Skeletal muscle satellite cell (primary cell): Measurements from ENCODE around the gene OR51B2.
"Not testable (repeated sequence)": the region's sequence is repeated elsewhere in the genome, so short reads cannot be mapped to it uniquely, and the experiment has no call there.

ENCODE experiments used
- H3K27me3 ChIP-seq: 2 replicates; pipeline ENCODE4 v1.7.0; 2013; ENCODE audit warnings: low read length; ENCODE audit not compliant: control insufficient read depth, insufficient read depth
- H3K36me3 ChIP-seq: 2 replicates; pipeline ENCODE4 v1.7.0; 2013; ENCODE audit warnings: mild to moderate bottlenecking, control low read depth, low read length; ENCODE audit not compliant: insufficient read depth
- H3K4me1 ChIP-seq: 2 replicates; pipeline ENCODE4 v1.7.0; 2013; ENCODE audit warnings: low read length; ENCODE audit not compliant: control insufficient read depth, insufficient read depth
- H3K4me2 ChIP-seq: 2 replicates; pipeline ENCODE4 v1.7.0; 2013; ENCODE audit warnings: mild to moderate bottlenecking, low read length
- H3K4me3 ChIP-seq: 2 replicates; pipeline ENCODE4 v1.7.0; 2013; ENCODE audit warnings: low read length
- H3K9ac ChIP-seq: 2 replicates; pipeline ENCODE4 v1.7.0; 2013; ENCODE audit warnings: mild to moderate bottlenecking, low read depth, low read length, moderate library complexity
- H3K9me3 ChIP-seq: replicated peaks from 2 replicates; pipeline ENCODE4 v1.7.0; 2013; ENCODE audit warnings: mild to moderate bottlenecking, control low read depth, low read length

OR51B2 gene

DNA sequence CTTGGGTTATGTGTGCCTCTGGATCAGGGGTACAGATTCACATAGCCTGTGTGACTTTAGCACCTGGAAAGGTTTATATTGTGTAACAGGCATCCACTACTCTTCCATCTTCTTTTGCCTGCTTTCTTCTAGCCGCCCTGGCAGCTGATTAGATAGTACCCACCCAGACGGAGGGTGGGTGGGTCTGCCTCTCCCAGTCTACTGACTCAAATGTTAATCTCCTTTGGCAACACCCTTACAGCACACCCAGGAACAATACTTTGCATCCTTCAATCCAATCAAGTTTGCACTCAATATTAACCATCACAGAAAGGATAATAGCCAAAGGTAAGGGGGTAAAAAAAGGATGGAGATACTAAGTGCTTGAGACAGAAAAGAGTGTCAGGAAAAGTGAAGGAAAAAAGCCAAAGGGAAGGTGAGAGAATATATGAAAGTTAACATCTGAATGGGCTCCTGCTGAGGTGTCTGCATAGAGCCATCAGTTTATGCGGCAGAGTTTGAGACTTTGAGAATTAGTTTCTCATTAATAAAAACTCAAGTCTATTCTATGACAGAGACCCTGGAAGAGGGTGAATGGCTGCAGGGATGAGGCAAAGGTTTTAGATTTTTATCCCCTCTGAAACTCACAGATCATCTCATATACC lies 24.6 kb upstream of the OR51B2 start:
- no peak overlapping the region for H3K4me3 ChIP-seq
- no peak overlapping the region for H3K9ac ChIP-seq
- H3K4me1 ChIP-seq, result no peaks in the 10 kb centered on the region
- H3K36me3 ChIP-seq, result no peaks in the 10 kb centered on the region
- no peaks in the 10 kb centered on the region for H3K27me3 ChIP-seq
- H3K9me3 ChIP-seq, result no peaks in the 10 kb centered on the region
- no peak overlapping the region for H3K4me2 ChIP-seq

DNA sequence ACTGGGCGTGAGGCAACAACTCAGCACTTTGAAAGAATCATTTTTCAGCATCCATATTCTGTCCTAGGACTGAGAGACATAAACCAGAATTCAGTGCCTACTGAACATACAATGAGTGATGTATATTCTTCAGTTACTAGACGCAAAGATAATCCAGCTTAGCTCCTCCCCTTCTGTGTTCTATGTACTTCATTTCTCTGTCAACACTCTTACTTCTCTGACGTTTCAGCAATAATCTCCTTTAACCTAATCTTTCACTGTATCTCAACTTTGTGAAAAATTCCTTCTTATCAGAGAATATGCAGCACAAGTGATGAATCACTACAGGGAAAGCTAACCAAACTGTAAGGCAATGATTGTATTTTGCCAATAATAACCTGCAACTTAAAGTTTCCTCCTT lies 21.7 kb upstream of the OR51B2 start:
- Histone ChIP-seq H3K36me3 (no peaks in the 10 kb centered on the region), H3K4me2 (no peak overlapping the region), H3K27me3 (no peaks in the 10 kb centered on the region), H3K4me1 (no peaks in the 10 kb centered on the region), H3K4me3 (no peak overlapping the region), H3K9me3 (no peaks in the 10 kb centered on the region), H3K9ac (no peak overlapping the region)

DNA sequence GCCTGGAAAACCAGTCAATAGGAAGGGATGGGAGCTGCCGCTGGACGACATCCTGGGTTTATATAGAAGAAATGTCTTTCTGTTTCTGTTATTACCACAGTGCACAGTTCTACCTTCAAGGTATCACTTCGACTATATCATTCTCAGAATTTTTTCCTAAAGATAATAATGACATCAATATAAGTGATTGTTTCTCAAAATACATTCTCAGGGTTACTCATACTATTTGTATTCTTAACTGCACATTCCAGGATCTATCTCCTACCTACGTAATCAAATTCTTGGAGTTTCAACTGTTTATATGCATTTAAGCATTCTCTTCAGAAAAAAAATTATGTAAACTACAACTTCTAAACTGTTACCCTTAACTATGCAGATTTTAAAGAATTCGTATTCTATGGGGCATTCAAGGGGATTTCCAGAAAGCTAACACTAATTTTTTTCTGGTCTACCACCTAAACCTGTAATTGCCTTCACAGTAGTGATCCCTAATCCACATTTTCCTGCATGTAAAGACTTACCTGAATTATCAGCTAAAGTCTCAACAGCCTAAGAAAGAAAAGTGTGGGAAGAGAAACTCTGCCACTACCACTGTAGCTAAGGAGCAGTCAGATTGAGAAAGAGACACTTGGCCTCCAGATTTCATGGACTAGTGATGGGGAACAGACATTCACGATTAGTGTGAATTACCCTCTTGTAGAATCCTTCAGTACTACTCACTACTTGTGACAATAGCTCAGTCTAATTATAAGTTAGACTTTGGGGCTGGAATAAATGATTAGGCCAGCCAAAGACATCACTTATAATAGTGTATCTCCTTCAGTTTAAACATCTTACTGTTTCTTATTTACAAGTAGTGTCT lies 19.6 kb upstream of the OR51B2 start, which contains the start of gene OR51B5:
Gene OR51B5, minus strand, starts transcription at position 51 of the 862 bp plus-strand sequence. Its CDS starts 0 bp downstream, at position 51.
- Histone ChIP-seq H3K27me3 (no peaks in the 10 kb centered on the region), H3K4me3 (no peak within 1 kb of the TSS), H3K4me2 (no peak within 1 kb of the TSS), H3K4me1 (no peaks in the 10 kb centered on the region), H3K9ac (no peak within 1 kb of the TSS), H3K9me3 (no peaks in the 10 kb centered on the region), H3K36me3 (no peaks in the 10 kb centered on the region)

DNA sequence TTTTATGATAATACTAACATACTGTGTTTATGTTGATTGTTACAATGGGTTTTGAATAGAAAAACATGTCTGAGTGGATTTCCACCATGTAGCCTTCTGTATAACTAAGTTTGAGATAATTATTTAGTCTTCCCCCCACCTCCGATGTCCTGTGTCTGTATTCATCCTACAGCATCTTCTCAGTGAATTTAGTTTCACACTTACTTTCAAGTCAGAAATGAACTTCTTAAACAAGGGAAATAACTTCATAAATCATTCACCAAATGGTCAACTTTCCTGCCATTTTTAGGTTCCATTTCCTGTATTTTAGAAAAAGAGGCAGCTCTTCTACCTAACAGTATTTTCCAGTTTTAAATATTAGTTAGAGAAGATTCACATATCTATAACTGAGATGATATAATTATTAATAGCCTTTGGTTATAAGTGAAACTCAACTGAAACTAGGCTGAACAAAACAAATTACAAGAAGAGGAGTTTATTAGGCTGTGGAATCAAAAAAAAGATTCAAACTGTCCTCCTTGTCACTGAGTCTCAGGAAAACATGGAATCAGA lies 15.8 kb upstream of the OR51B2 start:
- Histone ChIP-seq H3K4me1 (no peaks in the 10 kb centered on the region), H3K9ac (no peak overlapping the region), H3K9me3 (no peaks in the 10 kb centered on the region), H3K27me3 (no peaks in the 10 kb centered on the region), H3K4me2 (no peak overlapping the region), H3K4me3 (no peak overlapping the region), H3K36me3 (no peaks in the 10 kb centered on the region)

DNA sequence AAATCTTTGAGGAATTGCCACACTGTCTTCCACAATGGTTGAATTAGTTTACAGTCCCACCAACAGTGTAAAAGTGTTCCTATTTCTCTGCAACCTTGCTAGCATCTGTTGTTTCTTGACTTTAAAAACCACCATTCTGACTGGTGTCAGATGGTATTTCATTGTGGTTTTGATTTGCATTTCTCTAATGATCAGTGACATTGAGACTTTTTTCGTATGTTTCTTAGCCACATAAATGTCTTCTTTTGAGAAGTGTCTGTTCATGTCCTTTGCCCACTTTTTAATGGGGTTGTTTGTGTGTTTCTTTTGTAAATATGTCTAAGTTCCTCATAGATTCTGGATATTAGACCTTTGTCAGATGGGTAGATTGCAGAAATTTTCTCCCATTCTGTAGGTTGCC lies 13.2 kb upstream of the OR51B2 start:
- not testable (repeated sequence) for H3K4me2 ChIP-seq, H3K4me1 ChIP-seq, H3K4me3 ChIP-seq, H3K9ac ChIP-seq, H3K9me3 ChIP-seq, H3K27me3 ChIP-seq, H3K36me3 ChIP-seq

DNA sequence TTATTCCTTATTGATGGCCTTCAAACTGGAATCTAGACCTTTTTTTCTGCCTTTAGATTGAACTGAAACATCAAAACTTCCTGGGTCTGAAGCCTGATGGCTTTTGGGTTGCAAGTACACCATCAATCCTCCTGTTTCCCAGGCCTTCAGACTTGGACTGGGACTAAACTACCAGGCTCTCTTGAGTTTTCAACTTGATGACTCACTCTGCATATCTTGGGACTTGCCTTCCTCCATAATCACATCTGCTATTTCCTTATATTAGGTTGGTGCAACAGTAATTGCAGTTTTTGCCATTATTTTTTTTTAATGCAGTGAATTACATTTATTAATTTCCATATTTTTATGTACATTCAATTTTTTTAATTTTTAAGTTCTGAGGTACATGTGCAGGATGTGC lies 12.2 kb upstream of the OR51B2 start:
- Histone ChIP-seq H3K27me3 (no peaks in the 10 kb centered on the region), H3K9ac (no peak overlapping the region), H3K4me1 (no peaks in the 10 kb centered on the region), H3K4me2 (no peak overlapping the region), H3K36me3 (no peaks in the 10 kb centered on the region), H3K4me3 (no peak overlapping the region), H3K9me3 (no peaks in the 10 kb centered on the region)

DNA sequence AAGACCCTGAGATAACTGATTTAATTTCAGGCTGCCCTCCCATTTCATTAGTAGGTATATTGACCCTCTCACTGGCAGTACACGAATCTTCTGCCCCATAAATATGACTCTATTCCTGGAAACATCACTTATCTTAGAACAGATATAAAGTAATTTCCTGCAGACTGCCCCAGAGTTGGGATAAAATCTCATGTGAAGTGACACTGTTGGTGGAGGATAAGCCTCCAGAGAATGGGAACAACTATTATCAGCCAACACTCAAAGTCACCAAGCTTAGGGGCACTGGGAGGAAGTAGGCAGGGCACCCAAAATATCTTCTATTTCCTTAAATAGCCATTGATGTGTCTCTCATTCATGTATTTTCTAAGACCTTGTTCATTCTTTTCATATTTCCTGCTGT lies 11.1 kb upstream of the OR51B2 start:
- Histone ChIP-seq H3K9ac (no peak overlapping the region), H3K9me3 (no peaks in the 10 kb centered on the region), H3K36me3 (no peaks in the 10 kb centered on the region), H3K4me2 (no peak overlapping the region), H3K27me3 (no peaks in the 10 kb centered on the region), H3K4me3 (no peak overlapping the region), H3K4me1 (no peaks in the 10 kb centered on the region)

DNA sequence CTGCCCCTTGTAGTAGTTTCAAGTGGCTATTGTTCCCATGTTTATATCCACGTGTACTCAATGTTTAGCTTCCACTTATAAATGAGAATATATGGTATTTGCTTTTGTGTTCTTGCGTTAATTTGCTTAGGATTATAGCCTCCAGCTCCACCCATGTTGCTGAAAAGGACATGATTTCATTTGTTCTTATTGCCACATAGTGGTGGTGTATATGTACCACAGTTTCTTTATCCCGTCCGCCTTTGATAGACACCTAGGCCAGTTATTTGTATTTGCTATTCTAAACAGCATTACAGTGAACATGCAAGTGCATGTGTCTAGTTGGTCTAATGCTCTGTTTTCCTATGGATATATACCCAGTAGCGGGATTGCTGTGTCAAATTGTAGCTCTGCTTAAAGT lies 6.8 kb downstream of the OR51B2 start:
- Histone ChIP-seq H3K4me1 (no peaks in the 10 kb centered on the region), H3K36me3 (no peaks in the 10 kb centered on the region), H3K27me3 (peaks cover 2% of the 10 kb centered on the region), H3K9me3 (no peaks in the 10 kb centered on the region), H3K4me3 (no peak overlapping the region), H3K4me2 (no peak overlapping the region), H3K9ac (no peak overlapping the region)

DNA sequence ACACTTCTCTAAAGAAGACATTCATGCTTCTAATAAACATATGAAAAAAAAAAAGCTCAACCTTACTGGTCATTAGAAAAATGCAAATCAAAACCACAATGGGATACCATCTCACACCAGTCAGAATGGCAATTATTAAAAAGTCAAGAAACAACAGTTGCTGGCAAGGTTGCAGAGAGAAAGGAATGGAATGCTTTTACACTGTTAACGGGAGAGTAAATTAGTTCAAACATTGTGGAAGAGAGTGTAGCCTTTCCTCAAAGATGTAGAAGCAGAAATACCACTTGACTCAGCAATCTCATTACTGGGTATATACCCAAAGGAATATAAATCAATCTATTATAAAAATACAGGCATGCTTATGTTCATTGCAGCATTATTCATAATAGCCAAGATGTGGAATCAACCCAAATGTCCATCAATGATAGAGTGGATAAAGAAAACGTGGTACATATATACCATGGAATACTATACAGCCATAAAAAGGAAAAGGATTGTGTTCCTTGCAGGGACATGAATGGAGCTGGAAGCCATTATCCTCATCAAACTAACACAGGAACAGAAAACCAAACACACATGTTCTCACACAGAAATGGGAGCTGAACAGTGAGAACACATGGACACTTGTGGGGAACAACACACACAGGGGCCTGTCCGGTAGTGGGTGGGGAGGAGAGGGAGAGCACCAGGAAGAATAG lies 10.6 kb downstream of the OR51B2 start:
- not testable (repeated sequence) for H3K9me3 ChIP-seq, H3K4me1 ChIP-seq, H3K9ac ChIP-seq, H3K27me3 ChIP-seq, H3K36me3 ChIP-seq, H3K4me3 ChIP-seq, H3K4me2 ChIP-seq

DNA sequence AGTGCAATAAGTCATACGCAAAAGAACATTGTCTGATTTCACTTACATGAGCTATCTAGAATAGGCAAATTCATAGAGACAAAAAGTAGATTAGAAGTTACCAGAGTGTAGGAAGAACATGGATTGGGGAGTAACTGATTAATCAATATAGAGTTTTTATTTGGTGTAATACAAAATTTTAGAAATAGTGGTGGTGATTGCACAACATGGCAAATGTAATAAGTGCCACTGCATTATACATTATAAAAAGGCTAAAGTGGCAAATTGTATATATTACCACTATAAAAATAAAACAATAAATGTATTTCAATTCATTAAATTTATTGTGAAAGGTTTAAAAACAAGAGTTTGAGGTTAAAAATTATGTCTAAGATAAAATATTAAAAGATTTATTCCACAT lies 13.7 kb downstream of the OR51B2 start:
- H3K27me3 ChIP-seq, result no peaks in the 10 kb centered on the region
- H3K9ac ChIP-seq, result no peak overlapping the region
- H3K4me2 ChIP-seq, result no peak overlapping the region
- no peaks in the 10 kb centered on the region for H3K36me3 ChIP-seq
- H3K9me3 ChIP-seq, result no peaks in the 10 kb centered on the region
- H3K4me1 ChIP-seq, result no peaks in the 10 kb centered on the region
- no peak overlapping the region for H3K4me3 ChIP-seq

DNA sequence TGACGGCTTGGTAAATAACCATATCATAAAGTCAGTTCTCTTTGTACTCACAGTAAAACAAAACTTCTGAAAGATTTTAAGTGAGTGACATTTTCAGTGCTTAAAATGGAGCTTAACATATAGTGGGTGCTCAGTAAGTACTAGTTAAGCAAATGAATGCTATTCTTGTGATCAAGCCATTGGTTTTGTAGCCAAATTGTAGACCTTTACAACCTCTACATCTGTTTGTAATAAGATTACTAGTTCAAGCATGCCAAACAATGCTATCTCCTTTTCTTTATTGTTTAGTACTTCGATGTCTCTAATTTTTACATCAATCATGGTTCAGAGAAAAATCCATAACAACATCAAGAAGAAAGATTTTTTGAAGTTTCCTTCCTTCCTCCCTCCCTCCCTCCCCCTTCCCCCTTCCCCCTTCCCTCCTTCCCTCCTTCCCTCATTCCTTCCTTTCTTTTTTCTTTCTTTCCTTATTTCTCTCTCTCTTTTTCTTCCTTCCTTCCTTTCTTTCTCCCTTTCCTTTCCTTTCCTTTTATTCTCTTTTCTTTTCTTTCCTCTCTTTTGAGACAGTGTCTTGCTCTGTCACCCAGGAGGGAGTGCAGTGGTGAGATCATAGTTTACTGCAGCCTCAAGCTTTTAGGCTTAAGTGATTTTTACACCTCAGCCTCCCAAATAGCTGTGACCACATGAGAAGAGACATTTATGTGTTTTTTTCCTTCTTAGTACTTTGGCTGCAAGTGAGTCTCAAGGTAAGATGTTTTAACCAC lies 16.7 kb downstream of the OR51B2 start:
- Histone ChIP-seq H3K9me3 (no peaks in the 10 kb centered on the region), H3K36me3 (no peaks in the 10 kb centered on the region), H3K9ac (no peak overlapping the region), H3K27me3 (no peaks in the 10 kb centered on the region), H3K4me3 (no peak overlapping the region), H3K4me2 (no peak overlapping the region), H3K4me1 (no peaks in the 10 kb centered on the region)
